Kidney epithelial cell (primary cell): ENCODE results near the gene NCKAP1. TPM values are rescaled to one million over a fixed set of nuclear protein-coding genes. Genes with fewer than 3 reads are reported as not detected.

Experiments used
- DNase-seq: peaks from one replicate; pipeline ENCODE4 v3.0.0-alpha.2; 2010; ENCODE audit warnings: low read depth
- H3K27me3 ChIP-seq: 2 replicates; pipeline ENCODE4 v1.6.0; 2011; ENCODE audit warnings: low read length; ENCODE audit not compliant: control insufficient read depth, insufficient read depth
- H3K36me3 ChIP-seq: 2 replicates; pipeline ENCODE4 v1.5.1; 2011; ENCODE audit warnings: low read length; ENCODE audit not compliant: control insufficient read depth, insufficient read depth
- H3K4me3 ChIP-seq: 2 replicates; pipeline ENCODE4 v1.5.1; 2011; ENCODE audit warnings: low read depth, mild to moderate bottlenecking, control low read depth, low read length
- CTCF ChIP-seq: IDR thresholded peaks from 2 replicates; pipeline ENCODE4 v1.5.1; 2011; ENCODE audit warnings: mild to moderate bottlenecking, moderate library complexity, low read length, control low read depth, inconsistent platforms; ENCODE audit not compliant: insufficient read depth, poor library complexity, severe bottlenecking
- total RNA-seq: library from RNA; depleted of rRNA; stranded (reverse); fragments of >200 nt; gene quantifications from 2 replicates; pipeline ENCODE4 v1.2.3, GENCODE V29; 2015

The NCKAP1 gene
- total RNA-seq, 1 donor from 2014 or later = 189 TPM

GRCh38 chr2:183026424-183026823 lies 11.8 kb downstream of the NCKAP1 start:
- H3K36me3 ChIP-seq = no peaks in the 10 kb centered on the region
- no peaks in the 10 kb centered on the region for H3K27me3 ChIP-seq
- no peak overlapping the region for H3K4me3 ChIP-seq
- DNase-seq = no peak
- TF ChIP-seq CTCF = no peak

GRCh38 chr2:183025993-183026392 lies 12.3 kb downstream of the NCKAP1 start:
- Histone ChIP-seq H3K36me3 (no peaks in the 10 kb centered on the region), H3K4me3 (no peak overlapping the region), H3K27me3 (no peaks in the 10 kb centered on the region)
- no peak for DNase-seq
- no peak for TF ChIP-seq CTCF

GRCh38 chr2:183024339-183025095 lies 13.7 kb downstream of the NCKAP1 start:
- no peak overlapping the region for H3K4me3 ChIP-seq
- no peak for TF ChIP-seq CTCF
- no peaks in the 10 kb centered on the region for H3K36me3 ChIP-seq
- no peaks in the 10 kb centered on the region for H3K27me3 ChIP-seq
- no peak for DNase-seq

GRCh38 chr2:183022711-183023110 lies 15.5 kb downstream of the NCKAP1 start:
- Histone ChIP-seq H3K36me3 (no peaks in the 10 kb centered on the region), H3K27me3 (no peaks in the 10 kb centered on the region), H3K4me3 (no peak overlapping the region)
- DNase-seq = no peak
- no peak for TF ChIP-seq CTCF

GRCh38 chr2:183021613-183022012 lies 16.6 kb downstream of the NCKAP1 start:
- H3K27me3 ChIP-seq = no peaks in the 10 kb centered on the region
- TF ChIP-seq CTCF = no peak
- H3K36me3 ChIP-seq = no peaks in the 10 kb centered on the region
- no peak for DNase-seq
- H3K4me3 ChIP-seq = no peak overlapping the region
